Measurements from ENCODE around the gene CABYR. TPM values are rescaled to one million over a fixed set of nuclear protein-coding genes. Genes with fewer than 3 reads are reported as not detected.

The CABYR gene
- total and polyA plus RNA-seq, 2 of the 13 experiments (the other 11 are each of a cell fraction or from before 2014, with no cell fraction given) = 0.71 to 0.88 TPM

DNA sequence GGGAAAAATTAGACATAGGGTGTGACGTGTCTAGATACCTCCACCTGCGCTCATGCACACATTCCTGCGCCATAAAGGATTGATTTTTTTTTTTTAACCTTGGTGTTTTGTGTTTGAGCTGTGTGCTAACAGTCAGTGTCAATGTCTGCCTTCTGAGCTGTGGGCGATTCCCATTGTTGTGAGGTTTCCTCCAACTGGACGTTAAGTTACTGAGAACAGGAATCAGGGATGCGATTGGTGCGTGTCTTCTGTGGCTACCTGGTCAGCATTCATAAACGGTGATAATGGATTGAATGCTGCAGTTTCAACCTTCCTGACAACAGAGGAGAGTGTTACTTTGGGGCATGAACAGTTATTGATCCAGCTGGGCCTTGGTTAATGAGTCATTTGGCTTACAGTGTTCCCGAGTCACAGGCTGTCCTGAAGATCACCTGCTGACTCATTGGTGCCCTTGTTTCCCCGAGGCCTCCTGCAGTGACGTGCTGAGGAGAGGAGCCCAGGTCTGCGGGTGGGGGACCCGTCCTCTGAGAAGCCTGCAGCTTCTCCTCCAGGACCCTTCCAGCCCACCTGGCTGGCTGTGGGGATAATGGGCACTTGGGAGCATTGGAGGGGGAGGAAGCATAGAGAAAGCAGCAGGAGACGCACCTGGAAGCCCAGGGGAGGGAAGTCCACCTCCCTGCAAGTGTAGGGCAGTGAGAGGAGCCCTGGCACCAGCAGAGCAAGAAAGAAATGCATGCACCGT, 25.8 kb upstream of the CABYR start (continued):
- TF ChIP-seq ARNTL (CRISPR knock-in tag; IDR thresholded peaks at IDR 0.05) (peak; percentile 66; the same call in 1 of the 2 replicates), RNF2 (conservative IDR thresholded peaks at IDR 0.05; ENCODE audit: low read depth) (no peak), SP1 (IDR thresholded peaks at IDR 0.05) (no peak), SP1 (CRISPR knock-in tag; IDR thresholded peaks at IDR 0.05) (no peak), SP5 (CRISPR knock-in tag; IDR thresholded peaks at IDR 0.05; ENCODE audit: borderline replicate concordance, low read depth) (0 out of 2 replicates have a peak, but pooled peaks have one; percentile 31), MEIS2 (CRISPR knock-in tag; IDR thresholded peaks at IDR 0.05) (0 out of 2 replicates have a peak, but pooled peaks have one; percentile 45), ZNF510 (CRISPR knock-in tag; IDR thresholded peaks at IDR 0.05; ENCODE audit: low read depth) (no peak), KLF13 (CRISPR knock-in tag; IDR thresholded peaks at IDR 0.05) (no peak), ZNF34 (CRISPR knock-in tag; IDR thresholded peaks at IDR 0.05; ENCODE audit: borderline replicate concordance) (no peak), GZF1 (CRISPR knock-in tag; IDR thresholded peaks at IDR 0.05) (0 out of 2 replicates have a peak, but pooled peaks have one; percentile 60), STAG1 (CRISPR knock-in tag; IDR thresholded peaks at IDR 0.05) (no peak; the same call in 1 of the 2 replicates), ZNF552 (CRISPR knock-in tag; IDR thresholded peaks at IDR 0.05; ENCODE audit: borderline replicate concordance) (no peak), ETV5 (CRISPR knock-in tag; IDR thresholded peaks at IDR 0.05; ENCODE audit: borderline replicate concordance) (no peak; the same call in 1 of the 2 replicates), CAMTA2 (CRISPR knock-in tag; IDR thresholded peaks at IDR 0.05; ENCODE audit: borderline replicate concordance) (no peak), NR2F6 (IDR thresholded peaks at IDR 0.05) (peak; percentile 54), NR2F6 (CRISPR knock-in tag; IDR thresholded peaks at IDR 0.05) (peak; percentile 51; the same call in 1 of the 2 replicates), ZNF496 (CRISPR knock-in tag; IDR thresholded peaks at IDR 0.05; ENCODE audit: insufficient replicate concordance) (no peak), DR1 (CRISPR knock-in tag; IDR thresholded peaks at IDR 0.05) (no peak), ZNF33A (CRISPR knock-in tag; IDR thresholded peaks at IDR 0.05; ENCODE audit: borderline replicate concordance) (no peak)
- TF ChIP-seq, protein P1, sequence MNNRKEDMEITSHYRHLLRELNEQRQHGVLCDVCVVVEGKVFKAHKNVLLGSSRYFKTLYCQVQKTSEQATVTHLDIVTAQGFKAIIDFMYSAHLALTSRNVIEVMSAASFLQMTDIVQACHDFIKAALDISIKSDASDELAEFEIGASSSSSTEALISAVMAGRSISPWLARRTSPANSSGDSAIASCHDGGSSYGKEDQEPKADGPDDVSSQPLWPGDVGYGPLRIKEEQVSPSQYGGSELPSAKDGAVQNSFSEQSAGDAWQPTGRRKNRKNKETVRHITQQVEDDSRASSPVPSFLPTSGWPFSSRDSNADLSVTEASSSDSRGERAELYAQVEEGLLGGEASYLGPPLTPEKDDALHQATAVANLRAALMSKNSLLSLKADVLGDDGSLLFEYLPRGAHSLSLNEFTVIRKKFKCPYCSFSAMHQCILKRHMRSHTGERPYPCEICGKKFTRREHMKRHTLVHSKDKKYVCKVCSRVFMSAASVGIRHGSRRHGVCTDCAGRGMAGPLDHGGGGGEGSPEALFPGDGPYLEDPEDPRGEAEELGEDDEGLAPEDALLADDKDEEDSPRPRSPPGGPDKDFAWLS (CRISPR knock-in tag; IDR thresholded peaks at IDR 0.05; ENCODE audit: borderline replicate concordance) = no peak
- TF ChIP-seq, protein P2, sequence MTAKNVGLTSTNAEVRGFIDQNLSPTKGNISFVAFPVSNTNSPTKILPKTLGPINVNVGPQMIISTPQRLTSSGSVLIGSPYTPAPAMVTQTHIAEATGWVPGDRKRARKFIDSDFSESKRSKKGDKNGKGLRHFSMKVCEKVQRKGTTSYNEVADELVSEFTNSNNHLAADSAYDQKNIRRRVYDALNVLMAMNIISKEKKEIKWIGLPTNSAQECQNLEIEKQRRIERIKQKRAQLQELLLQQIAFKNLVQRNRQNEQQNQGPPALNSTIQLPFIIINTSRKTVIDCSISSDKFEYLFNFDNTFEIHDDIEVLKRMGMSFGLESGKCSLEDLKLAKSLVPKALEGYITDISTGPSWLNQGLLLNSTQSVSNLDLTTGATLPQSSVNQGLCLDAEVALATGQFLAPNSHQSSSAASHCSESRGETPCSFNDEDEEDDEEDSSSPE (CRISPR knock-in tag; IDR thresholded peaks at IDR 0.05) = peak; percentile 29; the same call in 1 of the 2 replicates
- TF ChIP-seq, protein P3, sequence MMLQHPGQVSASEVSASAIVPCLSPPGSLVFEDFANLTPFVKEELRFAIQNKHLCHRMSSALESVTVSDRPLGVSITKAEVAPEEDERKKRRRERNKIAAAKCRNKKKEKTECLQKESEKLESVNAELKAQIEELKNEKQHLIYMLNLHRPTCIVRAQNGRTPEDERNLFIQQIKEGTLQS (CRISPR knock-in tag; IDR thresholded peaks at IDR 0.05) = peak; percentile 85
- TF ChIP-seq, protein P4, sequence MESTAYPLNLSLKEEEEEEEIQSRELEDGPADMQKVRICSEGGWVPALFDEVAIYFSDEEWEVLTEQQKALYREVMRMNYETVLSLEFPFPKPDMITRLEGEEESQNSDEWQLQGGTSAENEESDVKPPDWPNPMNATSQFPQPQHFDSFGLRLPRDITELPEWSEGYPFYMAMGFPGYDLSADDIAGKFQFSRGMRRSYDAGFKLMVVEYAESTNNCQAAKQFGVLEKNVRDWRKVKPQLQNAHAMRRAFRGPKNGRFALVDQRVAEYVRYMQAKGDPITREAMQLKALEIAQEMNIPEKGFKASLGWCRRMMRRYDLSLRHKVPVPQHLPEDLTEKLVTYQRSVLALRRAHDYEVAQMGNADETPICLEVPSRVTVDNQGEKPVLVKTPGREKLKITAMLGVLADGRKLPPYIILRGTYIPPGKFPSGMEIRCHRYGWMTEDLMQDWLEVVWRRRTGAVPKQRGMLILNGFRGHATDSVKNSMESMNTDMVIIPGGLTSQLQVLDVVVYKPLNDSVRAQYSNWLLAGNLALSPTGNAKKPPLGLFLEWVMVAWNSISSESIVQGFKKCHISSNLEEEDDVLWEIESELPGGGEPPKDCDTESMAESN (CRISPR knock-in tag; conservative IDR thresholded peaks at IDR 0.05) = peak; percentile 71; the same call in 1 of the 2 replicates
- TF ChIP-seq, protein P5, sequence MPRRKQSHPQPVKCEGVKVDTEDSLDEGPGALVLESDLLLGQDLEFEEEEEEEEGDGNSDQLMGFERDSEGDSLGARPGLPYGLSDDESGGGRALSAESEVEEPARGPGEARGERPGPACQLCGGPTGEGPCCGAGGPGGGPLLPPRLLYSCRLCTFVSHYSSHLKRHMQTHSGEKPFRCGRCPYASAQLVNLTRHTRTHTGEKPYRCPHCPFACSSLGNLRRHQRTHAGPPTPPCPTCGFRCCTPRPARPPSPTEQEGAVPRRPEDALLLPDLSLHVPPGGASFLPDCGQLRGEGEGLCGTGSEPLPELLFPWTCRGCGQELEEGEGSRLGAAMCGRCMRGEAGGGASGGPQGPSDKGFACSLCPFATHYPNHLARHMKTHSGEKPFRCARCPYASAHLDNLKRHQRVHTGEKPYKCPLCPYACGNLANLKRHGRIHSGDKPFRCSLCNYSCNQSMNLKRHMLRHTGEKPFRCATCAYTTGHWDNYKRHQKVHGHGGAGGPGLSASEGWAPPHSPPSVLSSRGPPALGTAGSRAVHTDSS (CRISPR knock-in tag; conservative IDR thresholded peaks at IDR 0.05) = no peak

All from HepG2 (cell line).